ENCODE results near the gene ADGRF4.

ADGRF4 gene, protein sequence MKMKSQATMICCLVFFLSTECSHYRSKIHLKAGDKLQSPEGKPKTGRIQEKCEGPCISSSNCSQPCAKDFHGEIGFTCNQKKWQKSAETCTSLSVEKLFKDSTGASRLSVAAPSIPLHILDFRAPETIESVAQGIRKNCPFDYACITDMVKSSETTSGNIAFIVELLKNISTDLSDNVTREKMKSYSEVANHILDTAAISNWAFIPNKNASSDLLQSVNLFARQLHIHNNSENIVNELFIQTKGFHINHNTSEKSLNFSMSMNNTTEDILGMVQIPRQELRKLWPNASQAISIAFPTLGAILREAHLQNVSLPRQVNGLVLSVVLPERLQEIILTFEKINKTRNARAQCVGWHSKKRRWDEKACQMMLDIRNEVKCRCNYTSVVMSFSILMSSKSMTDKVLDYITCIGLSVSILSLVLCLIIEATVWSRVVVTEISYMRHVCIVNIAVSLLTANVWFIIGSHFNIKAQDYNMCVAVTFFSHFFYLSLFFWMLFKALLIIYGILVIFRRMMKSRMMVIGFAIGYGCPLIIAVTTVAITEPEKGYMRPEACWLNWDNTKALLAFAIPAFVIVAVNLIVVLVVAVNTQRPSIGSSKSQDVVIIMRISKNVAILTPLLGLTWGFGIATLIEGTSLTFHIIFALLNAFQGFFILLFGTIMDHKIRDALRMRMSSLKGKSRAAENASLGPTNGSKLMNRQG

DNA sequence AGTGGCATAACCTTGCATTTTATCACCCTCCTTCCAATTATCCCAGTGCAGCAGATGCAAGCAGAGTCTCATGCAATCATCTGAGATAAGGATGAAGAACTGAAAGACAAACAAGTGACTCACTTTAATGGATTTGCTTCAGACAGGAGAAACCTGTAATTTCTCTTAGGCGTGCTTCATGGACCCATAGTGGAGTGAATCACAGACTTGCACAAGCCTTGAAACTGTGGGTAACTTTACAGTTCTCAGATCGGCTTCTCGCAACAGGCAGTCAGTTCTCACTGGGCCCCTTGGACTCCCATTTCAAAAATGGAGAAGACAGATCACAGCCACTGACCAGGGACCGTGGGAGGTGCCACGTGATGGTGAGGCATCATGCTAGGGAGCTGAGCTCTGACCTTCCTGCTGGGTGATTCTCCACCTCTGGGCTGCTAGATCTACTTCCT, at the start of gene ADGRF4:
TSS of gene ADGRF4 (plus strand) at position 239 of the 446 bp plus-strand sequence. CDS start 8,666 bp downstream, outside the sequence.
- DNase-seq (ENCODE audit: low read depth, low spot score) = no peak

DNA sequence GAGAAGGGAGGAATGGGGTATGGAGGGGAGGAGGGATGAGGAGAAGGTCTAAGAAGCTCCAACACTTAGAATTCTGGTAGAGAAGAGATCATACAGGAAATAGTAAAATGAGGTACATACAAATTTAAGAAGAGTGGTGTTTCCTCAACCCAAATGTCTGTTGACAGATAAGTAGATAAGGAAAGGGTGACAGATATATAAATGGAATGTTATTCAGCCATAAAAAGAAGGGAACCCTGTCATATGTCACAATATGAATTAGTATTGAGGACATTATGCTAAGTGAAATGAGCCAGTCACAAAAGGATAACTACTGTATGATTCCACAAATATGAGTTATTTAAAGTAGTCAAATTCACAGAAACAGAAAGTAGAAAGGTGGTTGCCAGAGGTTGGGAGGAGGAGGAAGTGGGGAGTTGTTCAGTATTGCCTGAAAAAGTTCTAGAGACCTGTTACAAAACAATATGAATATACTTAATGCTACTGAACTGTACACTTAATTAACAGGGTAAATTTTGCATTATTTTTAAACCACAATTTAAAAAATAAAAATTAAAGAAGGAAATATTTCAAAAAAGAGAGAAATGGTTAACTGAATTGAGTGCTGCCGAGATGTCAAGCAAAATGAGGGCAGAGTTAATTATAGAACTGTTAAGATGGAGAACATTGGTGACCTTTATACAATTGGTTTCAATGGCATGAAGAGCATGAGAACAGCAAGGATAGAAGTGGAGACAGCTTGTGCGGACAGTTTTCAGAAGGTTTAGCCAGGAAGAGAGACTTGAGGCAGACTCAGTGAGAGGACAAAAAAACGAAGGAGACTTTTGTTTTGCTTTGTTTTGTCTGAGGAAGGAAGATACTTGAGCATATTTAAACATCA, 47.6 kb upstream of the ADGRF4 start:
- no peak for DNase-seq (ENCODE audit: low read depth, low spot score)

DNA sequence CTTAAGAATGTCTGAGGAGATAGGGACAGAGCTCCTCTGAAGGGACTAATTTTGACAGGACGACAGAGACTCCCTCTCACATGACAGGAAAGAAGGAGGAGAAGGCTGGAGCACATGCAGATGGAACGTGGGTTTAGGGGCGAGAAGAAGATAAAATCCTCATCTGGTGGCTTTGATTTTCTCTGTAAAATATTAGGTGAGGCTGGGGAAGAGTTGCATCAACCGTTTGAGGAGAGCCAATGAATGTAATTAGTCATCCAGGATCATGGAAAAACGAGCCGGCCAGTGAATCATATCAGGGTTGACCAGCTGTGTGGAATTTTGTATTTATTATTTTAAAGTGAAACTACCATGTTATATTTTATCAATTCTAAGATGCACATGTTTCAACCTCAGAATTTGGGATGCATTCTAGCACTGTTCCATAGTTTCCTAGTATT, 46.9 kb upstream of the ADGRF4 start:
- no peak for DNase-seq (ENCODE audit: low read depth, low spot score)

DNA sequence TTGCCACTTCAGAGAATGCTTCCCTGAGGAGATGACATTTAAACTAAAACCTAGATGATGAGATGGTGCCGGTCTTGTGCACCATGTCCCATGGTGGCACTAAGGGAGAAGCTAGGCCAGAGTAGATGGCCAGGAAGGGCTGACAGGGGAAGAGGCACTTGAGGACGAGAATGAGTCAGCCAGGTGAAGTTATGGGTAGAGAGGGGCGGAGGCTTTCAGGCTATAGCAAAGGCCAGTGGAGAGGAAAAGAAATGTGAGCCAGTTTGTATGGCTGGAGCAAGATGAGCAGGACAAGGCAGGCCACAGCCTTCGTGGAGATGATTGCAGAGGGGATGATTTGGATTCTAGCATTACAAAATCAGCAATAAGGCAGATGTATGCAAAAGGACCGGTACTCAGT, 44.7 kb upstream of the ADGRF4 start:
- no peak for DNase-seq (ENCODE audit: low read depth, low spot score)

DNA sequence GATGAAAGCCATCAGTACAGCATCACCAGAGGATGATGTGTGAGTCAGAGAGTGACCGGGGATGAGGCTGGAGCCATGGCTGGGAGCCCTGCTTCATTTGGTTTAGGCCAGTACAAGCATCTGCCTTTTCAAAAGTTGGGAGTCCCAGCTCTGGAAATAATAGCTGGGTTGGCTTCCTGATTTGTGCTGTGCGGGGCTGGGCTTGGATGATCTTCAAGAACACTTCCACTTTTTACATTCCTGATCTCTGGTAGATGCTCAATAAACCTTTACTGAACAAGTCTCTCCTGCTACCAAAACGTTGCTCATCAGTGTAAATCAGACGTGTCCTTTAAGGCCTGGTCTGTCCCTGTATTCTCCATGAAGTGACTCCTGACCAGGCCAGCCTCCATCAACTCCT, 44.1 kb upstream of the ADGRF4 start:
- no peak for DNase-seq (ENCODE audit: low read depth, low spot score)

DNA sequence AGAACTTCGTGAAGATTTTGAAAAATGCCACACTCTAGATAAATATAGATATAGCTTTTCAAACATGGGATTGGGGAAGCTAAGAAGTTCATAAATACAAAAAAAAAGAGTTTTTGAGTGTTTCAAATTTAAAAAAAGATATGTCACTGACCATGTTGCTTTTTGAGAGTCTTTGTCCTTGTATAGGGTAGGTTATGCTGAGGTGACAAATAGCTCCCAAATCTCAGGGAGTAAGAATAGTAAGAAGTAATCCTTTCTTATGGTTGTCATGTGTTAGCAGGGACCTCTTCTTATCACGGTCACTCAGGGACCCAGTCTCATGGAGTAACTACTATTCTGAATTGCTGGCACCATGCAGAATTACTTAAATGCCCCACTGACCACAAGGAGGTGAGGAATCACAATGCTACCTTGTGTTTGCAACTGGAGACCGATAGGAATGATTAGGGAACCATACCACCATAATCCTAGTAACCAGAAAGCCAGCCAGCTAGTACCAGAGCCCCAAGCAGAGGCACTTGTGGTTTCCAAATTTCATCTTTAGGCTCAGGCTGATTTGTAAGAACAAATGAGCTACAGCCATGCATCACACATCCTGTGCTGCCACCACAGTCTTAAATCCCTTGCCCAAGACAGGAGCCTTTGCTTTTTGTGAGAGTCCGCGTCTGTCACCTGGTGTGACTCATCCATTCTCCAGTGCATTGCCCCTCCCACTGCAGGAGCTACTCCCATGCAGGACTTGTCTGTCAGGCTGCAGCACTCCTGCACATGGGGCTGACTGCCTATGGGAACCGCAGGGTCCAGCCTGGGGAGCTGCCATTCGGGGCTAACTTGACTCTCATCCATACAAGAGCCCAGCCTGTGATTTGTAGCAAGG, 42.4 kb upstream of the ADGRF4 start:
- DNase-seq (ENCODE audit: low read depth, low spot score) = no peak

DNA sequence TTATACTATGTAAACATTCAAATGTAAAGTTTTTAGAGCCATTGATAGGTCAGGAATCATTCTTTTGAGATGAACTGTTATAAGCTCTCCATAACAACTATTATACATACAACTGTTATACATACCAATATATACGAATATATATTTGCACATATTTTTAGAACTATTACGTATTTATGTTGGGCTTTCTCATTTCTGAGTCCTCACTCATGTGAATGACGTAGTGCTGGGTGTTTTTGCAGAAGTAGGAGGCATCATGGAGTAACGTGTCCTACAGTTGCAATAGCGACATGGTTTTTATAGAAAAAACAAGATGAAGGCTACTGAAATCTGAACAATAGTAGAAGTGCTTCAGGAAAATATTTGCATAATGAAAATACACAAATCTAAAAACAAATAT, 36.4 kb upstream of the ADGRF4 start:
- no peak for DNase-seq (ENCODE audit: low read depth, low spot score)

DNA sequence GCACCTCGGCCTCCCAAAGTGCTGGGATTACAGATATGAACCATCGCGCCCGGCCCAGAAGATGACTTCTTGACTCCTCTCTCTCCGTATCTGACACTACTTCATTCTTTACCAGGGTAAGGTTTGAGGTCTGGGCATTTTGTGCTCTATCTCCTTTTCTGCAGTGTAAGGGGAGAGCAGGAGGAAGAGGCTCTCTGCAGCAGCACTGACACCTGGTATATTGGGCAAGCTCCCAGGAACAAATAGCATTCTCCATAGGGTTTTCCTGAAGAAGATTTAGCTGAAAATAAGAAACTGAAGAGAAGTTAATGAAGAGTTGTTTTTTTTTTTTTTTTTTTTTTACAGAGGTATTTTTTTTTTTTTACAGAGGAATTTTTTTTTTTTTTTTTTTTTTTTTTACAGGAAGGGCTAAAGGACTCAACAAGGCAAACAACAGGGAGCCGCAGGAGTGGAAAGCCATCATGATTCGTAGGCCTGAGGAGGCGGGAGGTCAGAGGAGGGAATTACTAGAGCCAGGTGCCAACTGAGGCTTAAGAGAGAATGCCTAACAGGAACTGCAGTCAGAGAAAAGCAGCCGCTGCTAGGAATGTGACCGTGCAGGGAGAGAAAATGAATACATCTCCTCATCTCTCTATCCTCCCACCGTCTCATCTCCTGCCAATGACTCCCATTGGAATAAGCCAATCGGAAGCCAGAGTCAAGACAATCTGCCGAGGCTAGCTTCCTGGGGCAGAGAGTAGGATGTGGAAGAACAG, 34.7 kb upstream of the ADGRF4 start:
- DNase-seq (ENCODE audit: low read depth, low spot score) = no peak

DNA sequence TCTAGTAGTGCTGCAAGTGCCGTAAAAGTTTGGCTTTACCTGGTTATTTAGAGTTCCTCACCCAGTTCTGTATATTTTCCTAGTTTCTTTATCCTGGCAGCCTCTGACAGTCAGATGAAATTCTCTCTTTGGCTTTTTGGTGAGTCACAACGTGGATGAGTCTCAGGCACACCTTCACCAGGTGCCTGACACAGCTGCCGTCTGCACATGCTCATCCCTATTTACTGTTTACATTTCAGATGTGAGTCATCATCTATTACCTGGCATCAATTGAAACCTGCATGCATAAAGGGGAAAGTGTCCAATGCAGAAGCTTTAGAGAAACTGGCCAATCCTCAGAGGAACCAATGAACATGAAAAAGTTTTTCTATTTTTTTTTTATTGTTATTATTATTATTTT, 33.3 kb upstream of the ADGRF4 start:
- no peak for DNase-seq (ENCODE audit: low read depth, low spot score)

DNA sequence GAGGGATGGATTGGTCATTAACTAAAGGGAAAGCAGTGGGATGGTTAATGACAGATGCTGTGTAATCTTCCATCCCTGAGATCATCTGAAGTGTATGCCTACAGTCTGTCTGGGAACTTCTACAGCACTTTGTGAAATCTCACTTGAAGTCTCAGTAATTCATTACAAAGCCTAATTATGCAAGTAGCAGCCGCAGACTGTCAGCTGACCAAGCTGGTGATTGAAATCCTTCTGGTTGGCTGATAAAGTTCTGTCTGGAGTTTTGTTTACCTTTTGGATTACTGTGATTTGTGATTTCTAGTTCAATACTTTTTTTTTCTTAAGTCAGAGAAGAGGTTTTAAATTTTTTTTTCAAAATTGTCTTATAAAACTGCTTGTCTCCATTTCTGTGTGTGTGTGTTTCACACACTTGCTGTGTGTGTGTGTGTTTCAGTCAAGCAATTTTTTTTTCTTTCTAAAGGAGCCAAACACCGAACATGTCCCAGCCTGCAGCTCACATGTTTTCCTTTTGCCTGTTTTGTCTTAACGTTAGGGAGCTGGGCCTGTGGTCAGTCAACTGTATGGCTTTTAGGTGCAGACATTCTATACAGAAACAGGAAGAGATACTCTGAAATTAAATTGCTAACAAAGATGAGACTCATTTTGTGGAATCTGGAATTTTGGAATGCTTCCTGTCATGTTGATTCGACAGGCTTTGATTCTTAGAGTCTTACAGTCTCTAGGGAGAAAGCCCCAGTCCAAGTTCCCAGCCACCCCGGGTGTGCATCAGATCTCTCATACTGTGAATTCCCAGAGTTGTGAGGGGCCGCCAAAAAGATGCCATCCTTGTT, 28.5 kb upstream of the ADGRF4 start:
- DNase-seq (ENCODE audit: low read depth, low spot score) = no peak

DNA sequence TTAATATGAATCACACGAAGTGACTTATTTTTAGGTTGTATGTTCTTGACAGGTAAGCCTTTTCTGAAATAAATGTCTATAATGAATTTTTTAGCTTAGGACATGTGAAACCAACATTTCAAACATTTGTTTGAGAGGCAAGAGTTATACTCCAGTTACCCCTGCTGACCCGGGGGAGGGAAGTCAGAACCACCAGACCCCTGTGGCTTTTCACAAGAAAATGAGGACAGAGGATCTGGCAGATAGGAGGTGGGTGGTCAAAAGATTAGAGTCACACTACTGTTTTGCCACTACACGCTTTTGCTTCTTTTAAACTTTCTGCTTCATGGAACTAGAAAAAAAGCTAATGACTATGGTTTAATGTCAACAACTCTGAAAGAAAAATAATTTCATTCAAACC, 27.5 kb upstream of the ADGRF4 start:
- no peak for DNase-seq (ENCODE audit: low read depth, low spot score)

DNA sequence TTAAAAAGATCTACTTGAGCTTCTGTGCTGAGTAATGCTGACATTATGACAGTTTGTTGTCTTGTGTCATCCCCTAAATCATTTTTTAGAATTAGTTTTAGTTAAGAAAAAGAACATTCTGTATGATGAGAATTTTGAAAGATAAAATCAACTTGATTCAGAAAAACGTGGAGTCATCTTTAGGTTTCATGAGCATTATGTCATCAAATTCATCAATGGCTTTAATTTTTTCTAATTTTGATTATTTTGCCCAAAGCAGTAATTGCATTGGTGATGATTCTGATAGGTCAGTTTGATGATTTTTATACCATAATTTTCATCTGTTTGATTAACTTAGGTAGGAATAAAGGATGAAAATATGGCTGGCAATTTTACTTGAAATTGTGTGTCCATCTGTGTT, 26.6 kb upstream of the ADGRF4 start:
- DNase-seq (ENCODE audit: low read depth, low spot score) = no peak

DNA sequence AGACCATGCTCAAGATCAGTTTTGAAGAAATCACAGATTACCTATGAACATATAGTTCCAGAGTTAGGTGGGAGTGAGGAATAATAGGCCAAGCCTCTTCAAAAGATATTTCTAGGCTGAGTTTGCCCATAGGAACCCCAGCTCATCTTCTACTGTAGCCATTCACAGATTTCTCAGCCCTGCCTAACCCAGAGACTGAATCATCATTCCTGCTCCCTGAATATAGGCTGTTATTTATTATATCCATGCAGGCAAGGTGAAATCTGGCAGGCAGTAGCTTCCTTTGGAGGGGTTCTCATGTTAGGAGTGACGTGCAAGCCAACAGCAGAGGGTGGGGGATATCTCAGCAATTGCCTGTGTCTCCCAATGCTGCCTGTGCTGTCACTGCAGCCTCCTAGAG, 25.6 kb upstream of the ADGRF4 start:
- DNase-seq (ENCODE audit: low read depth, low spot score) = no peak

DNA sequence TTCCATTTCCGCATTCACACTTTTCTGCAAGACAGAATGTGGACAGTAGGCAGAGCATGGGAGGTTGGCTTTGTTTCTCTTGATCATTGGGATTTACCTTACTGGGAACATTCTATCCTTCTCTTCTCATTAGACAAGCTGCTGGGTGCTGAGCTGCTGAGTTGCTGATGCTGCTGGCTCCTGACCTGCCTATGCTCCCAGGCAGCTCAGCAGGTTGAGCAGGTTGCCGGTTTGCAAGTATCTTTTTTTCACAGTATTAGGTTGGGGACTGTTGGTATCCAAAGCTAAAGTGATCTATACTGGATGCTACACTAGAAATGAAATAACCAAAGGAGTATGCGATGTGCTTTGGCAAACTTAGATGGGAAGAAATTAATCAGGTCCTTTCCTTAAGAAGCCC, 23.7 kb upstream of the ADGRF4 start:
- no peak for DNase-seq (ENCODE audit: low read depth, low spot score)

DNA sequence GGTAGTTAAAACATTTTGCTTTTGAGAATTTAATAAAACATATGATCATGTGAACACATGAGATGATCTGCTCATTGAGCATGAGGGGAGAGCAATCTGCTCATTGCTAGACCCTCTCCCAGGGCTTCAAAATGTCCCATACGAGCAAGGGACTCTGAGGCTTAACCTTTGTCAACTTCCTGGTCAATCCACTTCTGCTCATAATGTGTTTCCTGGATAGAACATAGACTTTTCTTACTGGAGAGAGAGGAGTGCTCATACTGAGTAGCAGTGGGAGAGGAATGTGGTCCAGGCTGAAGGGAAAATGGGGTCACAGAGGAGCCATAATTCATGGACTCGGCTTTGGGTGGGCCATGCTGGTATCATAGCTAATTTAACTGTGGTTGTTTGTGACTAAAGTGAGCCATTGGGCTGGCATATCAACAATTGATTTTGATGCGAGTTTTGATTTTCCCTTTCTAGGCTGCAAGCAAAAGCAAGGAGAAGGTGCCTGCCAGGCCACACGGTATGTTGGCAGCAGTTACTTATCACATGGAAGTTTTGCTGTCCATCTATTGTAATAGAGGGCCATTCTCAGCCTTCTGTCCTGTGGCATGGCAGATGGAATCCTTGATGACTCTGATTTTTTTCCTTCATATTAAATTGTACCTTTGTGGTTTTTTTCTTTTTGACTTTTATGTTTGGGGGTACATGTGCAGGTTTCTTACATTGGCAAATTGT, 20.8 kb upstream of the ADGRF4 start:
- DNase-seq (ENCODE audit: low read depth, low spot score) = no peak

DNA sequence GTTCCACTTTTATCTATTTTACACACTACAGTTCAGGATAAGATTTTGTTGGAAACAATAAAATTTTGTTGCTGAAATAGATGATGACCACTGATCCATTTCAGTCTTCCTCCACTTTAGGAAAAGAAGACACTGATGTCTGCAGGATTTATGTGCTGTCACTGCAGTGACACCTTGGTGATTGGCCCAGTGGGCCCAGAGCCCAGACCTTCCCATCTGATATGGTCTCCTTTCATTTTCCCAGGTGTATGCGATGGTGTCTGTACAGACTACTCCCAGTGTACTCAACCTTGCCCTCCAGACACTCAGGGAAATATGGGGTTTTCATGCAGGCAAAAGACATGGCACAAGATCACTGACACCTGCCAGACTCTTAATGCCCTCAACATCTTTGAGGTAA, 19.6 kb upstream of the ADGRF4 start:
- no peak for DNase-seq (ENCODE audit: low read depth, low spot score)

DNA sequence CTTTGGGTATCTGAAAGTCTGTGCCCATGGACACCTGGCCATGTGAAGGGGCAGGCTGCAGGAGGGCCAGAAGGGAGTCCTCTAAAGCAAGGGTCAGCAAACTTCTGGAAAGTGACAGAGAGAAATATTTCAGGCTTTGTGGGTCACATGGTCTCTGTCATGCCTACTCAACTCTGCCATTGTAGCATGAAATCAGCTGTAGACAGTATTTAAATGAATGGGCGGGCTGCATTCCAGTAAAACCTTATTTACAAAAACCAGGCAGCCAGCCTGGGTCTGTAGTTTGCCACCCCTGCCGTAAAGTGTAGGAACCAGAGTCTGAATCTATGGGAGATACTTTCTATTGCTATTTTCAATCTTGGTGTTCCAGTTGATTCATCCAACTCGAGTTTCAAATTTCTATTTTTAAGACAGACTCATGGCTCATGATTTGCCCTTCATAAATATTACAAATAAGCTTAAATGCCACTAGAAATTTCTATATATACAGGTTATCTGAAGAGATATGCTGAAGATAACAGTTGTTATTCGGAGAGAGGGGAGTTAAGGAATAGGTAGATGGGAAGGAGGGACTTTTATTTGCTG, 19.0 kb upstream of the ADGRF4 start:
- no peak for DNase-seq (ENCODE audit: low read depth, low spot score)

DNA sequence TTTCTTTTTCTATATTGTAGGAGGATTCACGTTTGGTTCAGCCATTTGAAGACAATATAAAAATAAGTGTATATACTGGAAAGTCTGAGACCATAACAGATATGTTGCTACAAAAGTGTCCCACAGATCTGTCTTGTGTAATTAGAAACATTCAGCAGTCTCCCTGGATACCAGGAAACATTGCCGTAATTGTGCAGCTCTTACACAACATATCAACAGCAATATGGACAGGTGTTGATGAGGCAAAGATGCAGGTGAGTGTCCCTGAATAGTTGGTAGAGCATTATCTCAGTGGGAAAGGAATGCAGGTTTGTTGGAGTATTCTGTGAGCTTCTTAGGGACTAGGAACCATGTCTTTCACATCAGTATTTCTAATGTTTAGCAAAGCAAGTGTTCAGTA, 18.3 kb upstream of the ADGRF4 start:
- no peak for DNase-seq (ENCODE audit: low read depth, low spot score)

All from brain pericyte (primary cell).